SK-N-SH (cell line): ENCODE data around the gene SLC35F5. TPM values are rescaled to one million over a fixed set of nuclear protein-coding genes. Genes with fewer than 3 reads are reported as not detected.

ENCODE experiments used
- CTCF ChIA-PET: fragments of 300-600, 350-600 bp; formaldehyde crosslinking; extraction: SDS; loops from one replicate; lab custom pipeline; 2021; lab: Yijun Ruan, JAX
- POLR2A ChIA-PET: fragments of 350-600 bp; sonication (Branson Sonifier 250); formaldehyde crosslinking; extraction: SDS; loops from one replicate; lab custom pipeline; 2020; ENCODE audit warnings: antibody characterized with exemption, inconsistent platforms; lab: Yijun Ruan, JAX
- DNase-seq: peaks from one replicate; pipeline ENCODE4 v3.0.0; 2012
- H2AFZ ChIP-seq: fragments of 200-600 bp; sonication (generic); 2 replicates; pipeline ENCODE4 v1.8.1; 2016; ENCODE audit warnings: antibody characterized with exemption, mild to moderate bottlenecking, low read depth
- H3F3A ChIP-seq: fragments of 200-600 bp; sonication (generic); replicated peaks from 2 replicates; pipeline ENCODE3; 2016; ENCODE audit warnings: antibody characterized with exemption, mild to moderate bottlenecking; ENCODE audit not compliant: insufficient read depth
- H3K27ac ChIP-seq, 2 experiments: fragments of 200-500 bp in 1 of 2; fragments of 200-600 bp in 1 of 2; sonication (Bioruptor generic) in 1 of 2; sonication (generic), shearing (Covaris generic) in 1 of 2; 2 replicates each; pipeline versions ENCODE4 v1.5.1 to v1.6.1; 2014 to 2016; ENCODE audit warnings: low read depth in 2 of 2, inconsistent platforms in 1 of 2, low read length in 1 of 2, mild to moderate bottlenecking in 1 of 2, mixed read lengths in 1 of 2
- H3K27me3 ChIP-seq: fragments of 200-600 bp; sonication (generic), shearing (Covaris generic); 2 replicates; pipeline ENCODE4 v1.6.1; 2016; ENCODE audit warnings: mixed run types; ENCODE audit not compliant: insufficient read depth
- H3K36me3 ChIP-seq, 2 experiments: fragments of 200-500 bp in 1 of 2; fragments of 200-600 bp in 1 of 2; sonication (Bioruptor generic) in 1 of 2; sonication (generic) in 1 of 2; replicated peaks in 1 of 2; 2 replicates each; pipeline versions ENCODE3 to v1.5.1; 2014 to 2016; ENCODE audit warnings: low read length in 1 of 2, mild to moderate bottlenecking in 1 of 2; ENCODE audit not compliant: insufficient read depth in 2 of 2, control insufficient read depth in 1 of 2
- H3K4me1 ChIP-seq, 2 experiments: fragments of 200-500 bp in 1 of 2; fragments of 200-600 bp in 1 of 2; sonication (Bioruptor generic) in 1 of 2; sonication (generic), shearing (Covaris generic) in 1 of 2; 2 replicates each; pipeline versions ENCODE4 v1.5.1 to v1.6.1; 2014 to 2016; ENCODE audit warnings: low read depth in 1 of 2, low read length in 1 of 2, mixed run types in 1 of 2; ENCODE audit not compliant: insufficient read depth in 2 of 2, control insufficient read depth in 1 of 2
- H3K4me2 ChIP-seq: fragments of 200-600 bp; sonication (generic), shearing (Covaris generic); 2 replicates; pipeline ENCODE4 v1.6.1; 2017; ENCODE audit warnings: mixed run types
- H3K4me3 ChIP-seq, 2 experiments: fragments of 200-500 bp in 1 of 2; fragments of 200-600 bp in 1 of 2; sonication (Bioruptor generic) in 1 of 2; sonication (generic), shearing (Covaris generic) in 1 of 2; 2 replicates each; pipeline versions ENCODE4 v1.5.1 to v1.8.1; 2014 to 2016; ENCODE audit warnings: low read depth in 2 of 2, inconsistent platforms in 1 of 2, low read length in 1 of 2, mild to moderate bottlenecking in 1 of 2, mixed read lengths in 1 of 2, moderate library complexity in 1 of 2
- H3K79me2 ChIP-seq: fragments of 200-600 bp; sonication (generic); 2 replicates; pipeline ENCODE4 v1.8.1; 2017; ENCODE audit warnings: mild to moderate bottlenecking; ENCODE audit not compliant: insufficient read depth
- H3K9ac ChIP-seq: fragments of 200-600 bp; sonication (generic); 2 replicates; pipeline ENCODE4 v1.6.1; 2017; ENCODE audit warnings: mixed run types
- H3K9me2 ChIP-seq: fragments of 200-600 bp; sonication (generic); 2 replicates; pipeline ENCODE4 v1.6.1; 2017; ENCODE audit warnings: mixed run types
- H3K9me3 ChIP-seq: fragments of 200-600 bp; sonication (generic); 2 replicates; pipeline ENCODE4 v1.6.1; 2017; ENCODE audit warnings: mixed run types, mild to moderate bottlenecking, moderate library complexity
- H4K20me1 ChIP-seq: fragments of 200-600 bp; sonication (generic); 2 replicates; pipeline ENCODE4 v1.6.1; 2017; ENCODE audit warnings: mild to moderate bottlenecking, mixed run types; ENCODE audit not compliant: insufficient read depth
- CTCF ChIP-seq: fragments of 200-600 bp; sonication (generic); IDR thresholded peaks from 2 replicates; pipeline ENCODE4 v1.6.1; 2017; ENCODE audit warnings: antibody characterized with exemption, mild to moderate bottlenecking, moderate library complexity
- ELF1 ChIP-seq: IDR thresholded peaks from 2 replicates; pipeline ENCODE4 v1.4.0; 2012
- EP300 ChIP-seq, 2 experiments: IDR thresholded peaks; 2 replicates each; pipeline versions ENCODE4 v1.4.0 to v1.6.1; 2012; ENCODE audit warnings: borderline replicate concordance in 1 of 2, low read depth in 1 of 2, low read length in 1 of 2
- FOXJ3 ChIP-seq: sonication (generic); formaldehyde crosslinking; IDR thresholded peaks from 2 replicates; pipeline ENCODE4 v1.5.1; 2020; ENCODE audit warnings: mild to moderate bottlenecking, missing genetic modification reagents
- FOXM1 ChIP-seq: IDR thresholded peaks from 2 replicates; pipeline ENCODE4 v1.4.0; 2012; ENCODE audit warnings: low read depth, mild to moderate bottlenecking
- GATA2 ChIP-seq: sonication (generic); formaldehyde crosslinking; IDR thresholded peaks from 2 replicates; pipeline ENCODE4 v1.5.0; 2020; ENCODE audit warnings: mild to moderate bottlenecking, missing genetic modification reagents
- IRF3 ChIP-seq: fragments of 150-350 bp; IDR thresholded peaks from 2 replicates; pipeline ENCODE4 v1.6.1; 2016; ENCODE audit warnings: mild to moderate bottlenecking, low read depth, low read length
- JUND ChIP-seq: IDR thresholded peaks from 2 replicates; pipeline ENCODE4 v1.4.0; 2012
- MEF2A ChIP-seq: IDR thresholded peaks from 2 replicates; pipeline ENCODE4 v1.4.0; 2012; ENCODE audit warnings: low read depth, borderline replicate concordance
- MXI1 ChIP-seq: IDR thresholded peaks from 2 replicates; pipeline ENCODE4 v1.6.1; 2012; ENCODE audit warnings: mild to moderate bottlenecking, low read depth, low read length, improper control_type of control experiment
- NFIC ChIP-seq: IDR thresholded peaks from 2 replicates; pipeline ENCODE4 v1.4.0; 2012; ENCODE audit warnings: borderline replicate concordance
- NRF1 ChIP-seq: IDR thresholded peaks from 2 replicates; pipeline ENCODE4 v1.6.1; 2012; ENCODE audit warnings: low read depth, mild to moderate bottlenecking, low read length
- RAD21 ChIP-seq: IDR thresholded peaks from 2 replicates; pipeline ENCODE4 v1.6.1; 2012; ENCODE audit warnings: mild to moderate bottlenecking, low read length
- RFX5 ChIP-seq: IDR thresholded peaks from 2 replicates; pipeline ENCODE4 v1.6.1; 2012; ENCODE audit warnings: mild to moderate bottlenecking, improper control_type of control experiment, low read length
- RXRA ChIP-seq: IDR thresholded peaks from 2 replicates; pipeline ENCODE4 v1.4.0; 2012; ENCODE audit warnings: low read depth, mild to moderate bottlenecking, borderline replicate concordance
- WGBS: methylation state at CpG from one replicate; pipeline ENCODE4 v1.1.6; 2017; ENCODE audit warnings: low lambda C conversion rate; 5-methylcytosine and 5-hydroxymethylcytosine counted together
- polyA plus RNA-seq, 3 experiments: library from polyadenylated mRNA; depleted of rRNA; stranded (reverse); fragments of >200 nt; gene quantifications; 2 replicates each; pipeline ENCODE4 v1.2.3, GENCODE V29; 2012

Gene SLC35F5
- polyA plus RNA-seq, 1 of the 3 experiments (the other 2 are of a cell fraction): 16.8 TPM

- ChIA-PET POLR2A (no interaction called here), CTCF (no interaction called here)
- no peak for TF ChIP-seq FOXJ3 (CRISPR knock-in tag)
- no peak for TF ChIP-seq IRF3
- TF ChIP-seq MXI1: no peak
- no peak for TF ChIP-seq NFIC
- no peak for TF ChIP-seq CTCF
- TF ChIP-seq RXRA: no peak
- no peak for TF ChIP-seq NRF1
- TF ChIP-seq RAD21: no peak
- H3K4me1 ChIP-seq: no peaks in the 10 kb centered on the region; a peak in 1 of 4 replicates
- H3K9ac ChIP-seq: no peak overlapping the region
- DNase-seq: no peak
- H3K27ac ChIP-seq: no peak overlapping the region
- H3K79me2 ChIP-seq: no peaks in the 10 kb centered on the region
- no peaks in the 10 kb centered on the region for H3F3A ChIP-seq
- no peaks in the 10 kb centered on the region for H3K9me2 ChIP-seq
- no peak overlapping the region for H3K4me3 ChIP-seq
- H3K9me3 ChIP-seq: no peaks in the 10 kb centered on the region
- H2AFZ ChIP-seq: no peak overlapping the region
- H4K20me1 ChIP-seq: no peaks in the 10 kb centered on the region
- H3K36me3 ChIP-seq: no peaks in the 10 kb centered on the region
- no peaks in the 10 kb centered on the region for H3K27me3 ChIP-seq
- no peak overlapping the region for H3K4me2 ChIP-seq
- WGBS: 19% methylated on average over 5 of the region's 5 CpGs
These were observed 24.0 kb upstream of the SLC35F5 start for GRCh38 chr2:113780472-113780871.

GRCh38 chr2:113777371-113777770 lies 20.9 kb upstream of the SLC35F5 start:
- 87% methylated on average over 3 of the region's 3 CpGs for WGBS
- Histone ChIP-seq H3K9me3 (no peaks in the 10 kb centered on the region), H3K27me3 (no peaks in the 10 kb centered on the region), H3K9me2 (no peaks in the 10 kb centered on the region), H3K4me3 (no peak overlapping the region), H3K4me1 (no peaks in the 10 kb centered on the region), H2AFZ (no peak overlapping the region), H4K20me1 (no peaks in the 10 kb centered on the region), H3K36me3 (no peaks in the 10 kb centered on the region), H3K79me2 (no peaks in the 10 kb centered on the region), H3K4me2 (no peak overlapping the region), H3F3A (no peaks in the 10 kb centered on the region), H3K9ac (no peak overlapping the region), H3K27ac (no peak overlapping the region)
- POLR2A ChIA-PET: no interaction called here
- TF ChIP-seq ELF1: no peak
- no peak for TF ChIP-seq JUND
- TF ChIP-seq MEF2A: no peak
- TF ChIP-seq EP300 (IDR thresholded peaks at IDR 0.05; ENCODE audit: borderline replicate concordance in 1 of 2, low read depth in 1 of 2, low read length in 1 of 2): no peak
- no peak for TF ChIP-seq RFX5
- TF ChIP-seq GATA2 (CRISPR knock-in tag): no peak
- no peak for TF ChIP-seq RAD21
- no peak for TF ChIP-seq FOXM1
- no peak for TF ChIP-seq RXRA
- no peak for TF ChIP-seq IRF3
- CTCF ChIA-PET: interaction anchor here (1.3 kb wide), 1 partner anchor 76 kb away, joined by 5 read pairs; no protein-coding TSS in a partner anchor
- DNase-seq: no peak
